Smooth muscle cell (in vitro differentiated cells): Measurements from ENCODE around the gene VPS45. TPM values are rescaled to one million over a fixed set of nuclear protein-coding genes. Genes with fewer than 3 reads are reported as not detected.
A peak's percentile ranks its signal among the peaks of the same experiment; 100 is the strongest.

Experiments
- DNase-seq: peaks from one replicate; lab custom pipeline; 2025; ENCODE audit not compliant: unreplicated experiment; lab: John Stamatoyannopoulos, UW
- H2AFZ ChIP-seq: fragments of 200-600 bp; sonication (generic); 2 replicates; pipeline ENCODE4 v1.6.0; 2016; ENCODE audit warnings: antibody characterized with exemption, low read depth, mild to moderate bottlenecking
- H3F3A ChIP-seq: fragments of 200-600 bp; sonication (generic); 2 replicates; pipeline ENCODE4 v1.6.0; 2017; ENCODE audit warnings: antibody characterized with exemption, low read depth
- H3K27ac ChIP-seq: fragments of 200-600 bp; sonication (generic); 2 replicates; pipeline ENCODE4 v1.5.1; 2016; ENCODE audit warnings: low read depth, mild to moderate bottlenecking
- H3K27me3 ChIP-seq: fragments of 200-600 bp; sonication (generic); 2 replicates; pipeline ENCODE4 v1.6.1; 2016; ENCODE audit warnings: low read depth, mild to moderate bottlenecking
- H3K36me3 ChIP-seq: fragments of 200-600 bp; sonication (generic); 2 replicates; pipeline ENCODE4 v1.5.1; 2016; ENCODE audit warnings: low read depth
- H3K4me1 ChIP-seq: fragments of 200-600 bp; sonication (generic); 2 replicates; pipeline ENCODE4 v1.5.1; 2016; ENCODE audit warnings: low read depth
- H3K4me2 ChIP-seq: fragments of 200-600 bp; sonication (generic); 2 replicates; pipeline ENCODE4 v1.6.0; 2016; ENCODE audit warnings: mild to moderate bottlenecking
- H3K4me3 ChIP-seq: fragments of 200-600 bp; sonication (generic); 2 replicates; pipeline ENCODE4 v1.5.1; 2016; ENCODE audit warnings: mild to moderate bottlenecking
- H3K79me2 ChIP-seq: fragments of 200-600 bp; sonication (generic); 2 replicates; pipeline ENCODE4 v1.6.0; 2016; ENCODE audit warnings: low read depth, mild to moderate bottlenecking
- H3K9ac ChIP-seq: fragments of 200-600 bp; sonication (generic); 2 replicates; pipeline ENCODE4 v1.6.0; 2016; ENCODE audit warnings: low read depth
- H3K9me3 ChIP-seq: fragments of 200-600 bp; sonication (generic); replicated peaks from 2 replicates; pipeline ENCODE4 v1.5.1; 2016; ENCODE audit warnings: low read depth
- H4K20me1 ChIP-seq: fragments of 200-600 bp; sonication (generic); 2 replicates; pipeline ENCODE4 v1.6.0; 2016; ENCODE audit warnings: low read depth
- CTCF ChIP-seq: fragments of 200-600 bp; sonication (generic); IDR thresholded peaks from 2 replicates; pipeline ENCODE4 v1.5.1; 2017; ENCODE audit warnings: borderline replicate concordance, mild to moderate bottlenecking, antibody characterized with exemption; ENCODE audit not compliant: insufficient read depth, poor library complexity, severe bottlenecking
- WGBS: methylation state at CpG from one replicate; pipeline ENCODE4 v1.1.7; 2016; ENCODE audit warnings: low lambda C conversion rate; 5-methylcytosine and 5-hydroxymethylcytosine counted together
- polyA plus RNA-seq: library from polyadenylated mRNA; unstranded; fragments of >200 nt; fragmentation: Nextera tagmentation; extraction: Ambion mirVana; gene quantifications from 2 replicates; pipeline ENCODE4 v1.2.1, GENCODE V29; 2016
- total RNA-seq: library from RNA; depleted of rRNA; stranded (reverse); fragments of >200 nt; gene quantifications from 2 replicates; pipeline ENCODE4 v1.2.3, GENCODE V29; 2014

Gene VPS45
- total and polyA plus RNA-seq, 2 experiments from 2014 or later = 28.6 to 44.7 TPM

- Histone ChIP-seq H3K4me2 (no peak overlapping the region), H3K4me3 (no peak overlapping the region), H3K4me1 (no peaks in the 10 kb centered on the region), H3F3A (no peaks in the 10 kb centered on the region), H3K27me3 (no peaks in the 10 kb centered on the region), H2AFZ (no peak overlapping the region), H3K9me3 (peaks cover 3% of the 10 kb centered on the region), H4K20me1 (no peaks in the 10 kb centered on the region), H3K27ac (no peak overlapping the region), H3K79me2 (no peaks in the 10 kb centered on the region), H3K36me3 (peaks cover 19% of the 10 kb centered on the region), H3K9ac (no peak overlapping the region)
- no peak for TF ChIP-seq CTCF
- no peak for DNase-seq
- WGBS = 94% methylated on average over 2 of the region's 2 CpGs
Observed at GRCh38 chr1:150110116-150110515, 42.5 kb downstream of the VPS45 start.

GRCh38 chr1:150111670-150112069 lies 44.1 kb downstream of the VPS45 start:
- H3K27me3 ChIP-seq = no peaks in the 10 kb centered on the region
- TF ChIP-seq CTCF = no peak
- 83% methylated on average over 5 of the region's 5 CpGs for WGBS
- peaks cover 20% of the 10 kb centered on the region for H3K36me3 ChIP-seq
- no peak overlapping the region for H3K27ac ChIP-seq
- H3K9me3 ChIP-seq = peaks cover 3% of the 10 kb centered on the region
- H3K9ac ChIP-seq = no peak overlapping the region
- H3K4me1 ChIP-seq = no peaks in the 10 kb centered on the region
- H3K79me2 ChIP-seq = no peaks in the 10 kb centered on the region
- DNase-seq = no peak
- no peak overlapping the region for H3K4me2 ChIP-seq
- H4K20me1 ChIP-seq = no peaks in the 10 kb centered on the region
- no peak overlapping the region for H3K4me3 ChIP-seq
- H2AFZ ChIP-seq = no peak overlapping the region
- no peaks in the 10 kb centered on the region for H3F3A ChIP-seq

- no peak overlapping the region for H3K4me2 ChIP-seq
- peaks cover 3% of the 10 kb centered on the region for H3K9me3 ChIP-seq
- H3K27me3 ChIP-seq = no peaks in the 10 kb centered on the region
- DNase-seq = no peak
- no peaks in the 10 kb centered on the region for H3K79me2 ChIP-seq
- peaks cover 20% of the 10 kb centered on the region for H3K36me3 ChIP-seq
- H3K4me3 ChIP-seq = no peak overlapping the region
- no peak overlapping the region for H3K9ac ChIP-seq
- WGBS = 94% methylated on average over 1 of the region's 1 CpG
- H4K20me1 ChIP-seq = no peaks in the 10 kb centered on the region
- no peak overlapping the region for H2AFZ ChIP-seq
- no peak for TF ChIP-seq CTCF
- no peaks in the 10 kb centered on the region for H3F3A ChIP-seq
- H3K27ac ChIP-seq = no peak overlapping the region
- no peaks in the 10 kb centered on the region for H3K4me1 ChIP-seq
Observed at GRCh38 chr1:150115121-150115520, 47.5 kb downstream of the VPS45 start.

GRCh38 chr1:150118716-150119115 lies 51.1 kb downstream of the VPS45 start:
- Histone ChIP-seq H3F3A (no peaks in the 10 kb centered on the region), H4K20me1 (no peaks in the 10 kb centered on the region), H3K4me1 (no peaks in the 10 kb centered on the region), H2AFZ (no peak overlapping the region), H3K36me3 (peaks cover 11% of the 10 kb centered on the region), H3K27me3 (no peaks in the 10 kb centered on the region), H3K9ac (no peak overlapping the region), H3K4me3 (no peak overlapping the region), H3K79me2 (no peaks in the 10 kb centered on the region), H3K27ac (peak overlapping the region; percentile 23), H3K9me3 (peaks cover 3% of the 10 kb centered on the region), H3K4me2 (no peak overlapping the region)
- TF ChIP-seq CTCF = no peak
- WGBS = 94% methylated on average over 2 of the region's 2 CpGs
- DNase-seq = no peak
